CD4-positive, CD25-positive, alpha-beta regulatory T cell (primary cell): ENCODE data around the gene NKX2-3. TPM values are rescaled to one million over a fixed set of nuclear protein-coding genes. Genes with fewer than 3 reads are reported as not detected.

Source experiments
- ATAC-seq, 2 donors: fragments of 150-1000 bp; cut with Tn5 transposase; one replicate each; pipeline ENCODE4 v1.10.0; 2021; ENCODE audit warnings: low read depth in 2 of 2, moderate number of reproducible peaks in 2 of 2, moderate library complexity in 1 of 2
- DNase-seq, 3 donors: peaks; one replicate each; pipeline versions ENCODE4 v3.0.0 to v3.0.0-alpha.2; 2012 to 2022; ENCODE audit warnings: mixed read lengths in 1 of 3
- H3K27ac ChIP-seq: one replicate; pipeline ENCODE4 v1.7.0; 2013; ENCODE audit warnings: mild to moderate bottlenecking, low read length; ENCODE audit not compliant: insufficient read depth, poor library complexity, severe bottlenecking
- H3K27me3 ChIP-seq: one replicate; pipeline ENCODE4 v1.7.0; 2013; ENCODE audit warnings: low read length; ENCODE audit not compliant: control insufficient read depth, insufficient read depth
- H3K36me3 ChIP-seq: one replicate; pipeline ENCODE4 v1.7.0; 2013; ENCODE audit warnings: mild to moderate bottlenecking, low read length, moderate library complexity; ENCODE audit not compliant: control insufficient read depth, insufficient read depth
- H3K4me1 ChIP-seq: 2 replicates; pipeline ENCODE4 v1.7.0; 2013; ENCODE audit warnings: mild to moderate bottlenecking, low read length; ENCODE audit not compliant: insufficient read depth, control insufficient read depth, poor library complexity, severe bottlenecking
- H3K4me3 ChIP-seq: one replicate; pipeline ENCODE4 v1.7.0; 2013; ENCODE audit warnings: low read depth, mild to moderate bottlenecking, low read length, moderate library complexity
- H3K9me3 ChIP-seq, 2 experiments: 1 replicate in 1 of 2; 2 replicates in 1 of 2; pipeline ENCODE4 v1.7.0; 2013; ENCODE audit warnings: low read length in 2 of 2, mild to moderate bottlenecking in 1 of 2, moderate library complexity in 1 of 2; ENCODE audit not compliant: control insufficient read depth in 2 of 2
- H3K27ac Mint-ChIP-seq, 3 donors: one replicate each; pipeline ENCODE4 v1.8.0; 2020 to 2022; ENCODE audit warnings: mild to moderate bottlenecking in 3 of 3, mixed read lengths in 3 of 3, moderate library complexity in 2 of 3
- H3K27me3 Mint-ChIP-seq: one replicate; pipeline ENCODE4 v1.8.0; 2022; ENCODE audit warnings: mild to moderate bottlenecking, mixed read lengths
- H3K36me3 Mint-ChIP-seq: one replicate; pipeline ENCODE4 v1.8.0; 2020; ENCODE audit warnings: mixed read lengths
- H3K4me1 Mint-ChIP-seq, 4 donors: one replicate each; pipeline ENCODE4 v1.8.0; 2020 to 2022; ENCODE audit warnings: mixed read lengths in 4 of 4, mild to moderate bottlenecking in 1 of 4
- H3K4me3 Mint-ChIP-seq, 4 donors: one replicate each; pipeline ENCODE4 v1.8.0; 2020 to 2022; ENCODE audit warnings: mild to moderate bottlenecking in 4 of 4, mixed read lengths in 4 of 4, moderate library complexity in 3 of 4
- H3K9me3 Mint-ChIP-seq, 7 donors: one replicate each; pipeline ENCODE4 v1.8.0; 2020 to 2022; ENCODE audit warnings: mixed read lengths in 7 of 7, mild to moderate bottlenecking in 3 of 7, moderate library complexity in 2 of 7
- polyA plus RNA-seq, 4 donors: library from polyadenylated mRNA; unstranded; fragments of 300-500 nt; fragmentation: Illumina TruSeq; gene quantifications; one replicate each; pipeline ENCODE4 v1.2.3, GENCODE V29; 2021
- total RNA-seq: library from RNA; stranded (reverse); gene quantifications from one replicate; pipeline ENCODE4 v1.2.3, GENCODE V29; 2022

The NKX2-3 gene
- total and polyA plus RNA-seq, 5 donors from 2014 or later, result not detected

- no peaks in the 10 kb centered on the region for H3K9me3 ChIP-seq
- H3K27ac ChIP-seq, result no peak overlapping the region
- Mint-ChIP-seq H3K9me3 (peaks cover 0 to 5% (median 0%) of the 10 kb centered on the region in 7 donors), H3K27ac (no peak overlapping the region), H3K27me3 (peaks cover 77% of the 10 kb centered on the region), H3K36me3 (no peaks in the 10 kb centered on the region), H3K4me1 (peaks cover 0 to 12% (median under 1%) of the 10 kb centered on the region in 4 donors), H3K4me3 (peak overlapping the region in 3 of 4 donors; percentile 38 to 64 (median 46))
- H3K4me1 ChIP-seq, result no peaks in the 10 kb centered on the region
- DNase-seq (no peak), ATAC-seq (no peak)
- no peaks in the 10 kb centered on the region for H3K36me3 ChIP-seq
- H3K27me3 ChIP-seq, result peaks cover 16% of the 10 kb centered on the region
- no peak overlapping the region for H3K4me3 ChIP-seq
These were observed 9.4 kb upstream of the NKX2-3 start for GRCh38 chr10:99523251-99523773.

GRCh38 chr10:99524050-99524666, 8.6 kb upstream of the NKX2-3 start:
- Mint-ChIP-seq H3K4me3 (no peak overlapping the region), H3K36me3 (no peaks in the 10 kb centered on the region), H3K27me3 (peaks cover 81% of the 10 kb centered on the region), H3K27ac (no peak overlapping the region), H3K4me1 (peaks cover 2 to 16% (median 3%) of the 10 kb centered on the region in 4 donors), H3K9me3 (peaks cover 0 to 5% (median 0%) of the 10 kb centered on the region in 7 donors)
- no peaks in the 10 kb centered on the region for H3K36me3 ChIP-seq
- peaks cover 18% of the 10 kb centered on the region for H3K27me3 ChIP-seq
- no peaks in the 10 kb centered on the region for H3K9me3 ChIP-seq
- DNase-seq (no peak), ATAC-seq (no peak)
- no peak overlapping the region for H3K4me3 ChIP-seq
- H3K4me1 ChIP-seq, result no peaks in the 10 kb centered on the region
- H3K27ac ChIP-seq, result no peak overlapping the region

- H3K4me1 Mint-ChIP-seq, result peaks cover 6 to 22% (median 9%) of the 10 kb centered on the region in 4 donors
- no peak for ATAC-seq
- H3K9me3 ChIP-seq, result no peaks in the 10 kb centered on the region
- no peak for DNase-seq
- H3K27me3 ChIP-seq, result peaks cover 20% of the 10 kb centered on the region
- H3K4me1 ChIP-seq, result no peaks in the 10 kb centered on the region
- H3K27ac ChIP-seq, result no peak overlapping the region
- no peaks in the 10 kb centered on the region for H3K36me3 ChIP-seq
- no peak overlapping the region for H3K27ac Mint-ChIP-seq
- no peak overlapping the region for H3K4me3 ChIP-seq
- no peak overlapping the region for H3K4me3 Mint-ChIP-seq
- peaks cover 0 to 6% (median 0%) of the 10 kb centered on the region in 7 donors for H3K9me3 Mint-ChIP-seq
- peaks cover 81% of the 10 kb centered on the region for H3K27me3 Mint-ChIP-seq
- no peaks in the 10 kb centered on the region for H3K36me3 Mint-ChIP-seq
These were observed 7.9 kb upstream of the NKX2-3 start for GRCh38 chr10:99524736-99525380.

- no peak overlapping the region for H3K4me3 ChIP-seq
- Mint-ChIP-seq H3K36me3 (no peaks in the 10 kb centered on the region), H3K9me3 (peaks cover 0 to 5% (median 0%) of the 10 kb centered on the region in 7 donors), H3K4me3 (no peak overlapping the region), H3K27me3 (peaks cover 82% of the 10 kb centered on the region), H3K27ac (no peak overlapping the region), H3K4me1 (peaks cover 6 to 30% (median 11%) of the 10 kb centered on the region in 4 donors)
- H3K36me3 ChIP-seq, result no peaks in the 10 kb centered on the region
- ATAC-seq (no peak), DNase-seq (no peak)
- peaks cover 4% of the 10 kb centered on the region for H3K4me1 ChIP-seq
- H3K9me3 ChIP-seq, result no peaks in the 10 kb centered on the region
- H3K27me3 ChIP-seq, result peaks cover 16% of the 10 kb centered on the region
- H3K27ac ChIP-seq, result no peak overlapping the region
These were observed 6.8 kb upstream of the NKX2-3 start for GRCh38 chr10:99525897-99526296.

GRCh38 chr10:99526861-99527504, 5.8 kb upstream of the NKX2-3 start:
- H3K27me3 Mint-ChIP-seq, result peaks cover 82% of the 10 kb centered on the region
- Histone ChIP-seq H3K27ac (no peak overlapping the region), H3K36me3 (no peaks in the 10 kb centered on the region), H3K4me3 (no peak overlapping the region), H3K9me3 (no peaks in the 10 kb centered on the region), H3K27me3 (peaks cover 18% of the 10 kb centered on the region), H3K4me1 (peaks cover 4% of the 10 kb centered on the region)
- no peaks in the 10 kb centered on the region for H3K36me3 Mint-ChIP-seq
- H3K27ac Mint-ChIP-seq, result peak overlapping the region in 1 of 3 donors; percentile 74
- H3K4me3 Mint-ChIP-seq, result no peak overlapping the region
- ATAC-seq (no peak), DNase-seq (no peak)
- H3K9me3 Mint-ChIP-seq, result peaks cover 0 to 5% (median 0%) of the 10 kb centered on the region in 7 donors
- H3K4me1 Mint-ChIP-seq, result peaks cover 6 to 35% (median 15%) of the 10 kb centered on the region in 4 donors

GRCh38 chr10:99527526-99528493, 4.9 kb upstream of the NKX2-3 start:
- H3K27ac ChIP-seq, result no peak overlapping the region
- H3K4me1 ChIP-seq, result peaks cover 9% of the 10 kb centered on the region
- Mint-ChIP-seq H3K4me3 (no peak overlapping the region), H3K9me3 (peaks cover 0 to 7% (median 0%) of the 10 kb centered on the region in 7 donors), H3K4me1 (peaks cover 6 to 42% (median 18%) of the 10 kb centered on the region in 4 donors), H3K36me3 (no peaks in the 10 kb centered on the region), H3K27me3 (peaks cover 89% of the 10 kb centered on the region), H3K27ac (no peak overlapping the region)
- peaks cover 21% of the 10 kb centered on the region for H3K27me3 ChIP-seq
- no peaks in the 10 kb centered on the region for H3K36me3 ChIP-seq
- DNase-seq (no peak), ATAC-seq (no peak)
- H3K9me3 ChIP-seq, result no peaks in the 10 kb centered on the region
- no peak overlapping the region for H3K4me3 ChIP-seq
